ENCODE measurements around the gene TNFRSF4.

The TNFRSF4 gene

DNA sequence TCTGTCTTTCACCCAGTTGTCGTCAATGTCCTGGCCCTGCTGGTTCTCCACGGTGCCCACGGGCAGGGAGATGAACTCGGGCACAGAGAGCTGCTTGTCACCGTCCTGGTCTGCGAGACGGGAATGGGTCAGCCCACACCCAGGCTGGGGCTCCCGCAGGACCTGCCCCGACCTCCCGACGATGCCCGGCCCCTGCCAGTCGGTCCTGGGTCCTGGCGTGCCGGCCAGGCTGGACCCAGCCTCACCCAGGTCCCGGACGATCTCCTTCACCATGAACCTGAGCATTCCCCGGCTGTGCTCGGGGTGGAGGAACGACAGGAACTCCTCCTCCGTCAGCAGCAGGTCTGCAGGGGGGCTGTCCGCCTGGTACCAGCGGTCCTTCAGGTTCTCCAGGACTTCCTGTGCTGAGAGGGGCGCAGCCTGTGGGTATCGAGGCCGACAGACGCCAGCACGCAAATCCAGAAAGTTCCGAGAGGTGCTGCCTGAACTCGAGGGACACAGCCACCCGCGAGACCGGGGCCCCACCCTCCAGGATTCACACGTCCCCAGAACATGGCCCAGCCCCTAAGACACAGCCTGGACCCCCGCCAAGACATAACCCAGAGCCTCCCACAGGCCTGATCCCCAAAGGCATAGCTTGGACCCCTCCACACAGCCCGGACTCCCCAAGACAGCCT is 4.7 kb upstream of the TNFRSF4 start:
- Histone ChIP-seq H3K36me3 (ENCODE audit: insufficient read depth) (peaks cover 6% of the 10 kb centered on the region; the same call in 1 of the 2 replicates), H3K4me2 (no peak overlapping the region), H3K4me1 (ENCODE audit: low read depth, poor library complexity, severe bottlenecking) (peaks cover 12% of the 10 kb centered on the region), H3K9ac (no peak overlapping the region), H3K27ac (no peak overlapping the region), H3K79me2 (ENCODE audit: insufficient read depth, low read depth) (no peaks in the 10 kb centered on the region), H2AFZ (ENCODE audit: low read depth) (no peak overlapping the region), H3K27me3 (ENCODE audit: insufficient read depth, low read depth) (no peaks in the 10 kb centered on the region), H3K4me3 (IDR thresholded peaks at IDR 0.05; ENCODE audit: insufficient read depth, low read depth, low read length) (no peak overlapping the region), H4K20me1 (ENCODE audit: insufficient read depth) (no peaks in the 10 kb centered on the region)
- TF ChIP-seq CTCF (conservative IDR thresholded peaks at IDR 0.05; ENCODE audit: low read depth, low read length), result no peak

- no peak for TF ChIP-seq CTCF (conservative IDR thresholded peaks at IDR 0.05; ENCODE audit: low read depth, low read length)
- no peak overlapping the region for H3K27ac ChIP-seq
- peaks cover 2% of the 10 kb centered on the region; the same call in 1 of the 2 replicates for H3K36me3 ChIP-seq (ENCODE audit: insufficient read depth)
- peaks cover 12% of the 10 kb centered on the region for H3K4me1 ChIP-seq (ENCODE audit: low read depth, poor library complexity, severe bottlenecking)
- no peaks in the 10 kb centered on the region for H4K20me1 ChIP-seq (ENCODE audit: insufficient read depth)
- no peak overlapping the region for H3K4me3 ChIP-seq (IDR thresholded peaks at IDR 0.05; ENCODE audit: insufficient read depth, low read depth, low read length)
- no peak overlapping the region for H3K4me2 ChIP-seq
- H2AFZ ChIP-seq (ENCODE audit: low read depth), result no peak overlapping the region
- H3K79me2 ChIP-seq (ENCODE audit: insufficient read depth, low read depth), result no peaks in the 10 kb centered on the region
- no peaks in the 10 kb centered on the region for H3K27me3 ChIP-seq (ENCODE audit: insufficient read depth, low read depth)
- H3K9ac ChIP-seq, result no peak overlapping the region
Observed at GRCh38 chr1:1217621-1218523, 3.9 kb upstream of the TNFRSF4 start.

DNA sequence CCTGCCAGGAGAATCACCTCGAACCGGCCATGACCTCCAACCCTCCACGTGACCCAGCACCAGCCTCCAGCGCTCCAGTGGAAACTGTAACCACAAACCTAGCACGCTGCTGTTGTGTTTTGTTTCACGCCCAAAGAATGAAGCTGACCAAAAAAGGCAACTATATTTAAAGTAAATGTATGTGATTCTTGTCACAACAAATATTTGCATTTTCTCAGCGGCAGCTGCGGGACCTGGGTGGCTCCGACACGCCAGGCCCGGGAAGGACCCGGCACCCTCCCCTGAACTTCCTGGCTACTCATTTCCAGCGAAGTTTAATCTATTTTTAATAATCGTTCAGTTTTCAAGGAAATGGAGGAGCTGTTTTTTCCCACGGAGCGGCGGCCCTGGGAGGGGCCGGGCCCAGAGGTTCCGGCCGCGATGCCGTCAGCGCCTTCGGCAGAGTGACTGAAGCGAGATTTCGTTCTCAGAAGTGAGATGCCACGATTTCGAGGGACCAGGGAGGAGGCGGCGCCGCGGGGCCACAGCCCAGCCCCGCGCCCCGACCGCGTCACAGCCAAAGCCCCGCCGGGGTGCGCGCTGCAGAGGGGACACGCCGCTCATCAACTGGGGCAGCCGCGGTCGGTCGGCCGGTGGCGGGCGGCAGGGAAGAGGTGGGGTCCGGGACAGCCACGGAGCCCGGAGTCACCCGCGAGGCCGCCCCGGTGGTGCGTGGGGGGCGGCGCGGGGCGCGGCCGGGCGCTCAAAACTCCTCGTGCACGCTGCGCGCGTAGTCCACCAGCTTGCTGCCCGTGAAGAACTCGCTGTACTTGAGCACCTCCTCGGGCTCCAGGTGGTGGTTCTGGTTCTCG is 3.0 kb upstream of the TNFRSF4 start:
- peaks cover 12% of the 10 kb centered on the region for H3K4me1 ChIP-seq (ENCODE audit: low read depth, poor library complexity, severe bottlenecking)
- H2AFZ ChIP-seq (ENCODE audit: low read depth), result no peak overlapping the region
- H3K27me3 ChIP-seq (ENCODE audit: insufficient read depth, low read depth), result no peaks in the 10 kb centered on the region
- no peaks in the 10 kb centered on the region for H4K20me1 ChIP-seq (ENCODE audit: insufficient read depth)
- no peak overlapping the region for H3K4me2 ChIP-seq
- no peak overlapping the region for H3K27ac ChIP-seq
- no peaks in the 10 kb centered on the region for H3K36me3 ChIP-seq (ENCODE audit: insufficient read depth)
- H3K4me3 ChIP-seq (IDR thresholded peaks at IDR 0.05; ENCODE audit: insufficient read depth, low read depth, low read length), result no peak overlapping the region
- TF ChIP-seq CTCF (conservative IDR thresholded peaks at IDR 0.05; ENCODE audit: low read depth, low read length), result no peak
- H3K9ac ChIP-seq, result no peak overlapping the region
- no peaks in the 10 kb centered on the region for H3K79me2 ChIP-seq (ENCODE audit: insufficient read depth, low read depth)

DNA sequence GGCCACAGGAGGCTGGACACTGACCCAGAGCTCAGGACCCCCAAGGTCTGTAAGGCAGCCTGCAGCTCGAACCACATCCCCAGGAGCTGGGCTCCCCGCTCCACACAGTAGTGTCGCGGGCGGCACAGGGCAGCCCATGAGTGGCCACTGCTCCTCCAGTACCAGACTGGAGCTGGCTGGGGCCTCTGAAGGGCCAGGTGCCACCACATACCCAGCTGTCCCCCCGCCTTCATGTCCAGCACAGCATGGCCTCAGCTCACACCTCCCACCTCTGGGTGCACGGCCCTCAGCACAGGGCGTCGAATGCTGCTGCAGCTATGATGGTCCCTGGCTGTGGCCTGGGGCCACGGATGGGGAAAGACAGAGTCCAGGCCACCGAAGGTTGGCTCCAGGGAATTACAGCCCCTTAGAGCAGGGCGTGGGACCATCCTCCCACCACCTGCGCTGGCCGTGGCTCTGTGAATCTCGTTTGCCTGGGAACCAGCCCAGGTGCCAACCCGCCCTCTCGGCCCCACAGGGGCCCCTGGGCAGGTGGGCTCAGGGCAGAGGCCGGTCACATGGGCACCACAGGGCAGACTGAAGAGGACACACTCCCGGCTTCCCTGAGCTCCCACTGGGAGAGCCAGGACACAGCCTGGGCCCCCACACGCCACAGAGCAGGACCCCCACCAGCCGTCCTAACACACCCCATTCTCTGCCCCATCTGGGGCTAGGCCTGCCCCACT is 2.1 kb upstream of the TNFRSF4 start:
- H3K27me3 ChIP-seq (ENCODE audit: insufficient read depth, low read depth), result no peaks in the 10 kb centered on the region
- peaks cover 12% of the 10 kb centered on the region for H3K4me1 ChIP-seq (ENCODE audit: low read depth, poor library complexity, severe bottlenecking)
- no peaks in the 10 kb centered on the region for H3K36me3 ChIP-seq (ENCODE audit: insufficient read depth)
- H3K9ac ChIP-seq, result no peak overlapping the region
- H3K4me3 ChIP-seq (IDR thresholded peaks at IDR 0.05; ENCODE audit: insufficient read depth, low read depth, low read length), result no peak overlapping the region
- H3K4me2 ChIP-seq, result no peak overlapping the region
- TF ChIP-seq CTCF (conservative IDR thresholded peaks at IDR 0.05; ENCODE audit: low read depth, low read length), result no peak
- no peaks in the 10 kb centered on the region for H4K20me1 ChIP-seq (ENCODE audit: insufficient read depth)
- no peak overlapping the region for H3K27ac ChIP-seq
- no peak overlapping the region for H2AFZ ChIP-seq (ENCODE audit: low read depth)
- no peaks in the 10 kb centered on the region for H3K79me2 ChIP-seq (ENCODE audit: insufficient read depth, low read depth)

Data from KMS-11 (cell line).